Epidermal melanocyte (primary cell): Measurements from ENCODE around the gene THAP8.

ENCODE experiments used
- DNase-seq: peaks from one replicate; pipeline ENCODE4 v3.0.0; 2011; ENCODE audit warnings: low spot score; ENCODE audit not compliant: insufficient read length

THAP8 gene

GRCh38 chr19:35995048-35995993, 58.8 kb downstream of the THAP8 start, which contains the start of gene SDHAF1:
SDHAF1 (plus strand) TSS chr19:35995188; CDS start chr19:35995275, 87 bp downstream.
- peak; percentile 99 for DNase-seq

DNA sequence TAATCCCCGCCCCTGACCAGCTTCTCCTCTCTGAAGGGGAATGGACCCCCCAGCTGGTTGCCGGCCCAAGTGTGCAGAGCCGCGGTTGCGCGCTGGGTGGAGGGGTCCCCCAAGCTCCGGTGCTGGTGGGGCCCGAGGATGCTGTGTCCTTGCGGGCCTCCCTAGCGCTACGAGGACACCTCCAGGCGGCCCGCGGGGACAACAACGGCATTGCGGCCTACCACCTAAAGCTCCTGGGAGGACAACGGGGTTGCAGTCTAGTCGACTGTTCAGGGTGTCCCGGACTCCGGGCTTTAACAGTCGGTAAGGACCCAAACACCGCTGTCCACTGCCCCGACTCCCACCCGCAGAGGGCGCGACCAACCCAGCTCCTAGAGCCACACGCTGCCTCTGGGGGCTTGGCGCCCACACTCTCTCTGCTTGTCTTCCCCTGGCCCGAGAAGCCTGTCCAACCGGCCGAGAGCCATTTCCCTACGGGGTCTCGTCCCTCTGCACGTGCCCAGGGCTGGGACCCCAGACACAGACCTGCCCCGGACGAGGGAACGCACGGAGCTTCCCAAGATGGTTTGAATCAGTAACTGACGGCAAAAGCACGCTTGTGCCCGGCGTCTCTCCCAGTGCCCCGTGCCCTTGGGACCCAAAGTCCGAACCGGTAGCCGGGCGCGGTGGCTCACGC, 60.0 kb downstream of the THAP8 start:
- peak; percentile 11 for DNase-seq

DNA sequence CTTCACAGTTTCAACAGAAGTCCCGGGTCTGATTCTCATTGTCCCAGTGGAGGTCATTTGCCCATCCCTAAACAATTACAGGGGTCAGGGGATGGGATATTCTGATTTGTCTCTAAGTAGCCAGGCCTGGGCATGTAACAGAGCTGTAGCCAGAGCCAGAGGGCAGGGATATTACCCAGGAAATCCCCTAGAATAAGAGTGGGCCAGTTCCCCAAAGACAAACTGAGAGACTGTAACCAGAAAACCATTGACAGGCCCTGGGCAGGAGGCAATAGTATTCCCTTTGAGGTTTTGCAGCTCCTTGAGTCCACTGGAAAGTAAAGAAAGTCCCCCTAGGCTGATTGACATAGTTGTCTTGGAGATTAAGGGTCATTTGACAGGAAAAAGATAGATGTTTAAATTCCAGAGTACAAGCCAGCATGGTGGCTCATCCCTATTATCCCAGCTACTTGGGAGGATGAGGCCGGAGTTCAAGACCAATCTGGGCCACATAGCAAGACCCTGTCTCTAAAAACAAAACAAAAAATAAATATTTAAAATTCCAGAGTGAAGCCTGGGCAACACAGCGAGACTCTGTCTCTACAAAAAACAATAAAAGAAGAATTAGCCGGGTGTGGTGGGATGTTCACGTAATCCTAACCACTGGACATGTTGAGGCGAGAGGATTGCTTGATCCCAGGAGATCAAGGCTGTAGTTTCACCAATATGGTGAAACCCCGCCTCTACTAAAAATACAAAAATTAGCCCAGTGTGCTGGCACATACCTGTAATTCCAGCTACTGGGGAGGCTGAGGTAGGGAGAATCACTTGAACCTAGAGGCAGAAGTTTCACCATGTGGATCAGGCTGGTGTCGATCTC, 60.9 kb downstream of the THAP8 start:
- peak; percentile 8 for DNase-seq

DNA sequence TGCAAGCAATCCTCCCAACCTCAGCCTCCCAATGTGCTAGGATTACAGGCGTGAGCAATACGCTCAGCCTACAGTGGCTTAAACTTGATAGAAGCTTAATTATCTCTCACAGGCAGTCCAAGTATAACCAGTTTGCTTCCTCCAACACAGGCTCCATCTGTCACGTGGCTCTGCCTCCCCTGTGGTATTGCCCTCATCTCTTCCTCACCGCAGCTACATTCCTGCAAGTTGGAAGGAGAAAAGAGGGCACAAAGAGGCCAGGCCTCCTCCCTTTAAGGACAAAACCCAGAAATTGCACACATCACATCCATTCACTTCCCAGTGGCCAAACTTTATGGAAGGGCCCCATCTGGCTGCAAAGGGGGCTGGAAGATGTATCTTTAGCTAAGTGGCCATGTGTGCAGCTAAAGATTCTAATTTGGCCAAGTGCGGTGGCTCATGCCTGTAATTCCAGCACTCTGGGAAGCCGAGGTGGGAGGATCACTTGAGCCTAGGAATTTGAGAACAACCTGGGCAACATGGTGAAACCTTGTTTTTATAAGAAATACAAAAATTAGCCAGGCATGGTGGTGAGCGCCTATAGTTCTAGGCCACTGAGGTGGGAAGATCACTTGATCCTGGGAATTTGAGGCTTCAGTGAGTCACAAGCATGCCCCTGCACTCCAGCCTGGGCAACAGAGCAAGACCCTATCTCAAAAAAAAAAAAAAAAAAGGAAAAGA, 62.2 kb downstream of the THAP8 start:
- peak; percentile 14 for DNase-seq

DNA sequence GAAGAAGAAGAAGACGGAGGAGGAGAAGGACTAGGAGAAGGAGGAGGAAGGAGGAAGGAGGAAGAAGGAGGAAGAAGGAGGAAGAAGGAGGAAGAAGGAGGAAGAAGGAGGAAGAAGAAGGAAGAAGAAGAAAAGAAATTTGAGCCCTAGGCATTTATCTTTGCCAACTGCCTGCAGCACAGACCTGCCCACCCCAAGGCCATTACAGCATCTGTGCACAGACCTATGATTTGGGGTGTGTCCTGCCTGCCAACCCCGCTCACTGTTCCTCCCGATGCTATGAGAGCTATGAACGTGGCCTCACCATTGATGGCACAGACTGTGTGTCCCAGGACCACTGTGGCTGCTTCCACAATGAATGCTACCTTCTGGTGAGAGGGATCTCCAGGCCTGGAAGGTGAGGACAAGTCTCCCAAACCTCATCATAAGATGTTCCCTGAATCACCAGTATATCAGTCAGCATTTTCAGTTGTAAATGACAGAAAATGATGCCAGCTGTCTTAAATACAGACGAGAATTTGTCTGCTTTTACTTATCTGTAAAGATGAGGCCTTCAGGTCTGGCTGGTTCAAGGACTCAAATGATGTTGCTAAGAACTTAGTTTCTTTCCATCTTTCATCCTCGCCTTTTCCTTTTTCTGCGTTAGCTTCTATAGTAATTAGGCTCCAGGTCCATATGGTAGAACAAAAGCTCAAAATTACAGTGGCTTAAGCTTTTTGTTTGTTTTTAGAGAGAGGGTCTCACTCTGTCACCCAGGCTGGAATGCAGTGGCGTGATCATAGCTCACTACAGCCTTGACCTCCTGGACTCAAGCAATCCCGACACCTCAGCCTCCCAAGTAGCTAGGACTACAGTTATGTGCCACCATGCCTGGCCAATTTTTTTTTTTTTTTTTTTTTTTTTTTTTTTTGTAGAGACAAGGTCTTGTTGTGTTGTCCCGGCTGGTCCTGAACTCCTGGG, 63.0 kb downstream of the THAP8 start:
- DNase-seq, result no peak

DNA sequence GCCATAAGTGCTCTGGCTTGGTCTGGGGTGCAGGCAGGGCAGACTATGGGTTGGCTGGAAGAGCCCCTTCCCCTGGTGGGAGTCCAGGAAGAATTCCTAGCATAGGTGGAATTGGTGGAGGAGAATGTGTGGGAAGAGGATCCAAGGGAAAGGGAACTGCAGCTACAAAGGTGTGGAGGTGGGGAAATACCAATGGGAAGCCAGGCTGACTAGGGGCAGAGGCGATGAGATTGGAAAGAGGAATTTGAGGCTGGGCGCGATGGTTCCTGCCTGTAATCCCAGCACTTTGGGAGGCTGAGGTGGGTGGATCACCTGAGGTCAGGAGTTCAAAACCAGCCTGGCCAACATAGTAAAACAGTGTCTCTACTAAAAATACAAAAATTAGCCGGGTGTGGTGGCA, 63.9 kb downstream of the THAP8 start:
- no peak for DNase-seq

DNA sequence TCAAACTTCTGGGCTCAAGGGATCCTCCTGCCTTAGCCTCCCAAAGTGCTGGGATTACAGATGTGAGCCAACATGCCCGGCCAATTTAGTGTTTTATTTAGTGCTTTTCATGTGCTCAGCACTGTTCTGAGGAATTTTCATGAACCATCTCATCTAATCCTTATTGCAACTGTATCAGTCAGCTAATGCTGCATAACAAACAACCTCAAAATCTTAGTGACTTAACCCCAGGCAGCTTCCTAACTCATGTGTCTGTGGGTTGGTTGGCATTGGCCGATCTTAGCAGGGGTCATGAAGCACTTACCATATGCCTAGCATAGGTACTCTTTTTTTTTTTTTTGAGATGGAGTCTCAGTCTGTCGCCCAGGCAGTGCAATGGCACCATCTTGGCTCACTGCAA, 65.3 kb downstream of the THAP8 start:
- DNase-seq, result no peak

DNA sequence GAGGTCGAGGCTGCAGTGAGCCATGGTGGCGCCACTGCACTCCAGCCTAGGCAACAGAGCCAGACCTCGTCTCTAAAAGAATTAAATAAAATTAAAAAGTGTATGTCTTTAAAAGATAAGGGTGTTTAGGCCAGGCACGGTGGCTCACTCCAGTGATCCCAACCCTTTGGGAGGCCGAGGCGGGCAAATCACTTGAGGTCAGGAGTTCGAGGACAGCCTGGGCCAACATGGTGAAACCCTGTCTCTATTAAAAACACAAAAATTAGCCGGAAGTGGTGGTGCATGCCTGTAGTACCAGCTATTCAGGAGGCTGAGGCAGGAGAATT, 66.6 kb downstream of the THAP8 start:
- no peak for DNase-seq

- peak; percentile 25 for DNase-seq
Measured at GRCh38 chr19:35986664-35987570, 67.2 kb downstream of the THAP8 start.

DNA sequence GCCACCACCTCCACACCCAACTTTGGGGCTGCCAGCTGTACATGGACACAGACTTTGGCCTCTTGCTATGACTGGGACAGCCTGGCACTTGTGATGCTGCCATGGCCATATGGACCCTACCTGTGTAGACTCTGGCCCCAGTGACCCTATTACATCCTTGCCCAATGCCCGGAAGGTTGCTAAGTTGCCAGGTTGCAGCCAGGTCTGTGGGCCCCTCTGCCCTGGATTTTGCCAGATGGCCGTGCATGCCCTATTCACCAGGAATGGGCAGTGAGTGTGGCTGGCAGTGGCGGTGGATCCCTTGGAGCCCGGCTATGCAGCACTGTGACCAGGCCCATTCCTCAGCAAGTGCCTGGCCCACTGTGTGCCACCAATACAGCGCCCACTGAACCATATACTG, 68.0 kb downstream of the THAP8 start:
- peak; percentile 5 for DNase-seq
